Chondrocyte (in vitro differentiated cells): Measurements from ENCODE around the gene PTPRN2. TPM values are rescaled to one million over a fixed set of nuclear protein-coding genes. Genes with fewer than 3 reads are reported as not detected.
"Not testable (repeated sequence)": the region's sequence is repeated elsewhere in the genome, so short reads cannot be mapped to it uniquely, and the experiment has no call there.

Experiments used
- DNase-seq: peaks from one replicate; pipeline ENCODE4 v3.0.0; 2021; ENCODE audit warnings: mixed read lengths, low spot score
- H3K27ac Mint-ChIP-seq: one replicate; pipeline ENCODE4 v1.8.0; 2021; ENCODE audit warnings: mild to moderate bottlenecking, moderate library complexity, mixed read lengths; ENCODE audit not compliant: unreplicated experiment
- H3K27me3 Mint-ChIP-seq: 2 replicates; pipeline ENCODE4 v1.8.0; 2021; ENCODE audit warnings: low read depth, mixed read lengths
- H3K36me3 Mint-ChIP-seq: 2 replicates; pipeline ENCODE4 v1.8.0; 2021; ENCODE audit warnings: low read depth, mixed read lengths
- H3K4me1 Mint-ChIP-seq: 2 replicates; pipeline ENCODE4 v1.8.0; 2021; ENCODE audit warnings: low read depth, mild to moderate bottlenecking, mixed read lengths
- H3K4me3 Mint-ChIP-seq: one replicate; pipeline ENCODE4 v1.8.0; 2021; ENCODE audit warnings: mild to moderate bottlenecking, moderate library complexity, mixed read lengths; ENCODE audit not compliant: unreplicated experiment
- H3K9me3 Mint-ChIP-seq: 2 replicates; pipeline ENCODE4 v1.8.0; 2021; ENCODE audit warnings: low read depth, mixed read lengths
- total RNA-seq: library from RNA; stranded (reverse); gene quantifications from 3 replicates; pipeline ENCODE4 v1.2.1, GENCODE V29; 2021
- TF ChIP-seq, protein P1 (sequence below): fragments of 200-600 bp; sonication (generic); IDR thresholded peaks from 2 replicates; pipeline ENCODE4 v1.5.0; 2021; ENCODE audit warnings: antibody characterized with exemption, mild to moderate bottlenecking, moderate library complexity

PTPRN2 gene
- total RNA-seq, 1 donor from 2014 or later = 0.30 TPM

DNA sequence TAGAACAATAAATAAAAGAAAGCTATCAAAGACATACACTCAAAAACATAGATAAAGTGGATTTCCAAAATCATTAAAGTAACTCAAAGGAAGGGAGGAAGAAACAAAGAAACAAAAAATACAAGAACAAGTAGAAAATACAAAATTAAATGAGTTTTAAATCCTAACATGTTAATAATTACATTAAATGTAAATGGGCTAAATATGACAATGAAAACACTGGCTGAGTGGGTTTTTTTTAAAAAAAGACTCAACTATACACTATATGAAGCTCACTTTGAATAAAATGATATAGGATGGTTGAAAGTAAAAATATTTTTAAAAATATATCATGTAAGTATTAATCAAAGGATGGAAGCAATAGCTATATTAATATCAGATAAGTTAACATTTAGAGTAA, 371.4 kb downstream of the PTPRN2 start:
- no peak for DNase-seq
- TF ChIP-seq, protein P1, sequence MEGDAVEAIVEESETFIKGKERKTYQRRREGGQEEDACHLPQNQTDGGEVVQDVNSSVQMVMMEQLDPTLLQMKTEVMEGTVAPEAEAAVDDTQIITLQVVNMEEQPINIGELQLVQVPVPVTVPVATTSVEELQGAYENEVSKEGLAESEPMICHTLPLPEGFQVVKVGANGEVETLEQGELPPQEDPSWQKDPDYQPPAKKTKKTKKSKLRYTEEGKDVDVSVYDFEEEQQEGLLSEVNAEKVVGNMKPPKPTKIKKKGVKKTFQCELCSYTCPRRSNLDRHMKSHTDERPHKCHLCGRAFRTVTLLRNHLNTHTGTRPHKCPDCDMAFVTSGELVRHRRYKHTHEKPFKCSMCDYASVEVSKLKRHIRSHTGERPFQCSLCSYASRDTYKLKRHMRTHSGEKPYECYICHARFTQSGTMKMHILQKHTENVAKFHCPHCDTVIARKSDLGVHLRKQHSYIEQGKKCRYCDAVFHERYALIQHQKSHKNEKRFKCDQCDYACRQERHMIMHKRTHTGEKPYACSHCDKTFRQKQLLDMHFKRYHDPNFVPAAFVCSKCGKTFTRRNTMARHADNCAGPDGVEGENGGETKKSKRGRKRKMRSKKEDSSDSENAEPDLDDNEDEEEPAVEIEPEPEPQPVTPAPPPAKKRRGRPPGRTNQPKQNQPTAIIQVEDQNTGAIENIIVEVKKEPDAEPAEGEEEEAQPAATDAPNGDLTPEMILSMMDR = no peak
- peaks cover 75% of the 10 kb centered on the region for H3K9me3 Mint-ChIP-seq
- no peaks in the 10 kb centered on the region for H3K27me3 Mint-ChIP-seq
- no peak overlapping the region for H3K4me3 Mint-ChIP-seq
- no peaks in the 10 kb centered on the region for H3K36me3 Mint-ChIP-seq
- no peaks in the 10 kb centered on the region for H3K4me1 Mint-ChIP-seq
- H3K27ac Mint-ChIP-seq = no peak overlapping the region

DNA sequence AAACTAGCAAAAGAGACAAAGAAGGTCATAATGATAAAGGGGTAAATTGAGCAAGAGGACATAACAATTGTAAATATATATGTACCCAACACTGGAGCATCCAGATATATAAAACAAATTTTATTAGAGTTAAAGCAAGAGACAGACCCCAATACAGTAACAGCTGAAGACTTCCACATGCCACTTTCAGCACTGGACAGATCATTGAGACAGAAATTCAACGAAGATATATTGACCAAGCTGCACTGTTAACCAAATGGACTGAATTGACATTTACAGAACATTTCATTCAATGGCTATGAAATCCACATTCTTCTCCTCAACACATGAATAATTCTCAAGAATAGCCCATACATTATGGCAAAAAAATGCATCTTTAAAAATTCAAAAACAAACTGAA, 378.2 kb downstream of the PTPRN2 start:
- TF ChIP-seq, protein P1 = no peak
- no peak for DNase-seq
- Mint-ChIP-seq H3K4me3 (no peak overlapping the region), H3K9me3 (peaks cover 58% of the 10 kb centered on the region), H3K4me1 (no peaks in the 10 kb centered on the region), H3K27ac (no peak overlapping the region), H3K36me3 (no peaks in the 10 kb centered on the region), H3K27me3 (no peaks in the 10 kb centered on the region)

DNA sequence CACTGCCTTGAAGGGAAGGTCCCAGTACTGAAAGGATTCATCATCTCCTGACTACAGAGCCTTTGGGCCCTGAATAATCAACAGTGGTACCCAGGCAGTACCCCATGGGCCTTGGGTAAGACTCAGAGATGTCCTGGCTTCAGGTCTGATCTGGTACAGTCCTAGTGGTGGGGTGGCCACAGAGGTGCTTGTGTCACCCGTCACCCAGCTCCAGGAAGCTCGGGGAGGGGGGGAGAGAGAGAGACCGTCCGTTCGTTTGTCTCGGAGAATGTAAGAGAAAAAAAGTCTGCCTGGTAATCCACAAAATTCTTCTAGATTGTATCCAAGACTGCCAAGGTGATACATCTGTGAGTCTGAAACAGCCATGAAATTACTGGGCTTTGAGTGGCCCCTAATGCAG, 381.3 kb downstream of the PTPRN2 start:
- DNase-seq = peak; percentile 46
- Mint-ChIP-seq H3K9me3 (peaks cover 52% of the 10 kb centered on the region), H3K27ac (no peak overlapping the region), H3K4me1 (no peaks in the 10 kb centered on the region), H3K4me3 (no peak overlapping the region), H3K36me3 (no peaks in the 10 kb centered on the region), H3K27me3 (no peaks in the 10 kb centered on the region)
- TF ChIP-seq, protein P1 = no peak

DNA sequence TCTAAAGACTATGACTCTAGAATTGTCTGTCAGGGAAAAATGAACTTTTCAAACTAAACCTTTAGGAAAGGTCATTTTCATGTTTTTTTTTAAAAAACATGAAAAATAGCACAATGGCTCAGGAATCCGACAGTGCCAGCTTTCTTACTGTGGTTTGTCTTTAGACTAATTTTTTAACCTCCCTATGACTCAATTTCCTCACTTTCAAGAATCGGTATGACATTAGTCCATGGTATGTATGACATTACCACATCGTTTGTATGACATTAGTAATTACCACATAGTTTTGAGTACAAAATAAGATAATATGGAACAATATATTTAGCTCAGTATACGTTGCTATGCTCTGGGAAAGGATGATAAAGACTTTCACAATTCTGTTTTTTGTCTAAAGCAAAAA, 383.2 kb downstream of the PTPRN2 start:
- DNase-seq = no peak
- TF ChIP-seq, protein P1 = no peak
- Mint-ChIP-seq H3K4me1 (no peaks in the 10 kb centered on the region), H3K9me3 (peaks cover 46% of the 10 kb centered on the region), H3K27ac (no peak overlapping the region), H3K4me3 (no peak overlapping the region), H3K36me3 (no peaks in the 10 kb centered on the region), H3K27me3 (no peaks in the 10 kb centered on the region)

DNA sequence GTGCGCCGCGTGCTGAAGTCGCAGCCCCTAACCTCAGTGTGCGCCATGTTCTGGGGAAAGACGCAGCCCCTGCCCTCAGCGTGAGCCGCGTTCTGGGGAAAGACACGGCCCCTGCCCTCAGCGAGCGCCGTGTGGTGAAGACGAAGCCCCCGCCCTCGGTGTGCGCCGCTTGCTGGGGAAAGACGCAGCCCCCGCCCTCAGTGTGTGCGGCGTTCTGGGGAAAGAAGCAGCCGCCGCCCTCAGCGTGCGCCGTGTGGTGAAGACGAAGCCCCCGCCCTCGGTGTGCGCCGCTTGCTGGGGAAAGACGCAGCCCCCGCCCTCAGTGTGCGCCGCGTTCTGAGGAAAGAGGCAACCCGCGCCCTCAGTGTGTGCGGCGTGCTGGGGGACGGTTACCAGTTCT, 383.7 kb downstream of the PTPRN2 start:
- H3K4me1 Mint-ChIP-seq, H3K4me3 Mint-ChIP-seq: not testable (repeated sequence)

DNA sequence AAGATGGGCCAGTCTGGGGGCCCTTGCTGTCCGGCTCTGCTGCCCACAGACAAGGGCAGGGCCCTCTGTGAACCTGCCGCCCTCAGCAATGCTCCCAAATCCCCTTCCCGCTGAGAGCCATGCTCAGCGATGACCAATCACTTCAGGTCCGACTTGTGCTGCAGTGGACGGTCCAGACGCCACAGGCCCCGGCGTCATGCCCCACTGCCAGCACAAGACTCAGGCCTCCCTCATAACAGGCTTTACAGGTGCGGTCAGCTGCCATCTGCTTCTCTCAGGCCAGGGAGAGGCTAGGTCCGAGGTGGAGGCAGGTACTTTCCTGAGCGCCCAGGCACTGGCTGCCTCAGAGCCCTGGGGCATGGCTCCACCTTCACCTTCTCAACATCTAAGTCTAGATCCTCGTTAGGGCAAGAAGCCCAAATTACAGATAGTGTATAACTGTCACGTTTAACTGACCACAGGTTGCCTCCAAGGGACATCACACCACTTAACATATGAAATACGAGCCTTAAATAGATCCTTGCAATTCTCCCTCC, 393.2 kb downstream of the PTPRN2 start:
- TF ChIP-seq, protein P1 = no peak
- Mint-ChIP-seq H3K4me3 (no peak overlapping the region), H3K27me3 (no peaks in the 10 kb centered on the region), H3K27ac (no peak overlapping the region), H3K9me3 (peaks cover 59% of the 10 kb centered on the region), H3K4me1 (no peaks in the 10 kb centered on the region), H3K36me3 (peaks cover 2% of the 10 kb centered on the region)
- no peak for DNase-seq

More for the DNA sequence above, 383.7 kb downstream of the PTPRN2 start:
- peaks cover 48% of the 10 kb centered on the region for H3K9me3 Mint-ChIP-seq
- not testable (repeated sequence) for DNase-seq, H3K27ac Mint-ChIP-seq, H3K27me3 Mint-ChIP-seq, H3K36me3 Mint-ChIP-seq
